Measurements from ENCODE around the gene MEGF10.

DNA sequence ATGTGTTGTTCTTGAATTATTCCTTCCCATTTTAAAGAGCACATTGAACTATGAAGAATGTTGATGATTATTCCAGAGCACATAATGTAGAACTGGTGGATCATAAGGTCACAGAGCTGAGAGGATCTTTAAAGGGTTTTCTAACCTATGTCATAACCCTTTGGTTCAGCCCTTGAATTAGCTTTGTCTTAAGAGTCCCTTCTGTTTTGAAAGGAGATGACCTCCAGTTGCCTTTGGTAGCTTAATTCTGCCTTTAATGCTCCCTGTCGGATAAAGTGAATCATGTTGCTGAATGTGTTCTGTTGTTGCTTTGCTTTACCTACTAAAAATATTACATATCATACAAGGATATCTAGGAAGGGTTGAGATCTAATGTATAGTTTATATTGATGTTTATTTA lies 127.8 kb downstream of the MEGF10 start:
- TF ChIP-seq, protein P1, sequence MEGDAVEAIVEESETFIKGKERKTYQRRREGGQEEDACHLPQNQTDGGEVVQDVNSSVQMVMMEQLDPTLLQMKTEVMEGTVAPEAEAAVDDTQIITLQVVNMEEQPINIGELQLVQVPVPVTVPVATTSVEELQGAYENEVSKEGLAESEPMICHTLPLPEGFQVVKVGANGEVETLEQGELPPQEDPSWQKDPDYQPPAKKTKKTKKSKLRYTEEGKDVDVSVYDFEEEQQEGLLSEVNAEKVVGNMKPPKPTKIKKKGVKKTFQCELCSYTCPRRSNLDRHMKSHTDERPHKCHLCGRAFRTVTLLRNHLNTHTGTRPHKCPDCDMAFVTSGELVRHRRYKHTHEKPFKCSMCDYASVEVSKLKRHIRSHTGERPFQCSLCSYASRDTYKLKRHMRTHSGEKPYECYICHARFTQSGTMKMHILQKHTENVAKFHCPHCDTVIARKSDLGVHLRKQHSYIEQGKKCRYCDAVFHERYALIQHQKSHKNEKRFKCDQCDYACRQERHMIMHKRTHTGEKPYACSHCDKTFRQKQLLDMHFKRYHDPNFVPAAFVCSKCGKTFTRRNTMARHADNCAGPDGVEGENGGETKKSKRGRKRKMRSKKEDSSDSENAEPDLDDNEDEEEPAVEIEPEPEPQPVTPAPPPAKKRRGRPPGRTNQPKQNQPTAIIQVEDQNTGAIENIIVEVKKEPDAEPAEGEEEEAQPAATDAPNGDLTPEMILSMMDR (IDR thresholded peaks at IDR 0.05): no peak
- TF ChIP-seq EP300 (IDR thresholded peaks at IDR 0.05) (no peak), POLR2AphosphoS5 (IDR thresholded peaks at IDR 0.05) (no peak), POLR2A (IDR thresholded peaks at IDR 0.05; ENCODE audit: low read depth) (no peak)

Data from esophagus muscularis mucosa (tissue), 4 donors.